Fibroblast of villous mesenchyme (primary cell): ENCODE data around the gene CENPT. TPM values are rescaled to one million over a fixed set of nuclear protein-coding genes. Genes with fewer than 3 reads are reported as not detected.
A peak's percentile ranks its signal among the peaks of the same experiment; 100 is the strongest.

Source experiments
- DNase-seq: peaks from one replicate; pipeline ENCODE4 v3.0.0-alpha.2; 2010; ENCODE audit warnings: low read depth
- H3K4me3 ChIP-seq: 2 replicates; pipeline ENCODE4 v1.5.1; 2011; ENCODE audit warnings: low read depth, mild to moderate bottlenecking, low read length
- CTCF ChIP-seq: IDR thresholded peaks from 2 replicates; pipeline ENCODE4 v1.5.1; 2012; ENCODE audit warnings: low read depth, mild to moderate bottlenecking, low read length; ENCODE audit not compliant: insufficient read depth
- total RNA-seq: library from RNA; depleted of rRNA; stranded (reverse); fragments of >200 nt; gene quantifications from 2 replicates; pipeline ENCODE4 v1.2.3, GENCODE V29; 2012

Gene CENPT
- total RNA-seq, 1 donor, result 39.7 TPM

GRCh38 chr16:67811899-67812298 is 35.6 kb downstream of the CENPT start:
- no peak overlapping the region for H3K4me3 ChIP-seq
- no peak for DNase-seq
- TF ChIP-seq CTCF, result no peak

- DNase-seq, result no peak
- H3K4me3 ChIP-seq, result peak overlapping the region; percentile 95
- no peak for TF ChIP-seq CTCF
Observed at GRCh38 chr16:67807148-67807682, 40.3 kb downstream of the CENPT start.

GRCh38 chr16:67806428-67807147 is 40.9 kb downstream of the CENPT start, which contains the start of the genes RANBP10 and TSNAXIP1:
RANBP10 (minus strand) TSS chr16:67806560; CDS start chr16:67806536, 24 bp downstream.
TSNAXIP1 (plus strand) TSS chr16:67806889; CDS start chr16:67807150, 261 bp downstream.
- no peak for TF ChIP-seq CTCF
- H3K4me3 ChIP-seq, result peak within 1 kb of the TSS; percentile 95
- peak; percentile 99 for DNase-seq

GRCh38 chr16:67805718-67806427 is 41.6 kb downstream of the CENPT start:
- no peak for TF ChIP-seq CTCF
- H3K4me3 ChIP-seq, result peak overlapping the region; percentile 95
- no peak for DNase-seq

GRCh38 chr16:67804853-67805542 is 42.5 kb downstream of the CENPT start:
- TF ChIP-seq CTCF, result no peak
- peak overlapping the region; percentile 95 for H3K4me3 ChIP-seq
- peak; percentile 92 for DNase-seq

- no peak for DNase-seq
- no peak for TF ChIP-seq CTCF
- H3K4me3 ChIP-seq, result no peak overlapping the region
Observed at GRCh38 chr16:67803894-67804293, 43.6 kb downstream of the CENPT start.
